AG08395 (cell line): Measurements from ENCODE around the gene SNAI1.
A peak's percentile ranks its signal among the peaks of the same experiment; 100 is the strongest.
"Not testable (repeated sequence)": the region's sequence is repeated elsewhere in the genome, so short reads cannot be mapped to it uniquely, and the experiment has no call there.

Experiments
- DNase-seq: peaks from one replicate; pipeline ENCODE4 v3.0.0; 2012; ENCODE audit warnings: mixed read lengths, low spot score

Gene SNAI1

DNA sequence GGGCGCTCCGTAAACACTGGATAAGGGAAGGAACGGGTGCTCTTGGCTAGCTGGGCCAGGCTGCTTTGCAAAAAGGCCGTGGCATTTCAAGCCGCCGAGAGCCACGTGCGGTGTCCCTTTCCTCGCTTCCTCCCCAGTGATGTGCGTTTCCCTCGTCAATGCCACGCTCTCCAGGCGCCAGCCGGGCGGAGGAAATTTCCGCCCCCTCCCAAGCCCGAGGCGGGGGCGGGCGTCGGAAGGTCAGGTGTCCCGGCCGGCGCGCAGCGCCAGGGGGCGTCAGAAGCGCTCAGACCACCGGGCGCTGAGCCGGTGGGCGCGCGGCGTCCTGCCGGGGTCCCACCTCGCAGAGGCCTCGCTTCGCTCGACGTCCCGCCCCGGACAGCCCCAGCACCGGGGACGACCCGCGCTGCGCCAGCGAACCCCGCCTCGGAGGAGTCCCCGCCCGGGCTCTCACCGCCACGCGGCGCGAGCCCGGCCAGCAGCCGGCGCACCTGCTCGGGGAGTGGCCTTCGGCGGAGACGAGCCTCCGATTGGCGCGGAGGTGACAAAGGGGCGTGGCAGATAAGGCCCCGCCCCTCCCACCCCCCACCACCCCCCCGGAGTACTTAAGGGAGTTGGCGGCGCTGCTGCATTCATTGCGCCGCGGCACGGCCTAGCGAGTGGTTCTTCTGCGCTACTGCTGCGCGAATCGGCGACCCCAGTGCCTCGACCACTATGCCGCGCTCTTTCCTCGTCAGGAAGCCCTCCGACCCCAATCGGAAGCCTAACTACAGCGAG is at the start of gene SNAI1:
SNAI1 (plus strand) TSS at position 635 of the 777 bp plus-strand sequence; CDS start at position 715, 80 bp downstream.
- peak; percentile 97 for DNase-seq

DNA sequence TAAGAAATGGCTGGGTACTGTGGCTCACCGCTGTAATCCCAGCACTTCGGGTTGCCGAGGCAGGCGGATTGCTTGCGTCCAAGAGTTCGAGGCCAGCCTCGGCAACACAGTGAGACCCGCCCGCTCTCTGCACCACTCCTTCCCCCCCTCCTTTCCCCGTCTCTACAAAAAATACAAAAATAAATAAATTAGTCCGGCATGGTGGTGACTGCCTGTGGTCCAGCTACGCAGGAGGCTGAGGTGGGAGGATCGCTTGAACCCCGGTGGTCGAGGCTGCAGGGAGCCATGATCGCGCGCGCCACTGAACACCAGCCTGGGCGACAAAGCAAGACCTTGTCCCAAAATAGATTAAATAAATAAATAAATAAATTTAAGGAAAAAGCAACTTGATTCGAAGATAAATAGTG is 47.0 kb upstream of the SNAI1 start:
- no peak for DNase-seq

DNA sequence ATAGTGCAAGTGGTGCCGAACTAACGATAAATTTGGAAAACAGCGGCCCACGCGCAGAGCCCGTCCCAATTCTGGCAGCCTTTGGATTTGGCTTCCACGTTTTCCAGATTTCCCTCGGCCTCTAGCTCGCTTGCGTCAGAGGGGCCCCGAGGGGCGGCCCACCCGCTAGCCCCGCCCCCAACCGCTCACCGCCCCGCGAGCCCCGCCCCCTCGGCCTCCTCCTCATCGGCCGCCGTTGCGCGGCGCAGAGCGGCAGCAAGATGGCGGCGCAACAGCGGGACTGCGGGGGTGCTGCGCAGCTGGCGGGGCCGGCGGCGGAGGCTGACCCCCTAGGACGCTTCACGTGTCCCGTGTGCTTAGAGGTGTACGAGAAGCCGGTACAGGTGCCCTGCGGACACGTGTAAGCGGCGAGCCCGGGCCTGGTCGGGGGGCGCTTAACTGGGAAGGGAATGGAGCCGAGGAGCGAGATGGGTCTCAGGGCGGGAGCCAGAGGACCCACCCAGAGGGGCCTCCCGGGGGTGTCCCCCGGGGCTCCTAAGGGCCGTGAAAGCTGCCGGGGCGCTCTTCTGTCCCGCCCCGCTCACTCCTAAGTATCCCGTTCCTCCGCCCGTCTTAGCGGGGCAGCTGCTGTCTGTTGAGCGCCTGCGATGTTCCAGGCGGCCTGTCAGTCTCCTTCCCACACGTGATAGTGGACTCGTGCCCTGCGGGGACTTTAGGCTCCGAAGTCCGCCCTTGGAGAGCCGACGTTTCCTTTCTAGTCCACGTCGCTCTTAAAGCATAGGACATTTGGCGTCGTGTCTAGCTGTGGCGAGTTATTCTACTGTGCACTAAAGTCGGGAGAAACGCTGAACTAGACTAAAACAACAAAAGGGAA is 46.4 kb upstream of the SNAI1 start, which contains the start of gene RNF114:
RNF114 (plus strand) TSS at position 245 of the 874 bp plus-strand sequence; CDS start at position 261, 16 bp downstream.
- peak; percentile 99 for DNase-seq

DNA sequence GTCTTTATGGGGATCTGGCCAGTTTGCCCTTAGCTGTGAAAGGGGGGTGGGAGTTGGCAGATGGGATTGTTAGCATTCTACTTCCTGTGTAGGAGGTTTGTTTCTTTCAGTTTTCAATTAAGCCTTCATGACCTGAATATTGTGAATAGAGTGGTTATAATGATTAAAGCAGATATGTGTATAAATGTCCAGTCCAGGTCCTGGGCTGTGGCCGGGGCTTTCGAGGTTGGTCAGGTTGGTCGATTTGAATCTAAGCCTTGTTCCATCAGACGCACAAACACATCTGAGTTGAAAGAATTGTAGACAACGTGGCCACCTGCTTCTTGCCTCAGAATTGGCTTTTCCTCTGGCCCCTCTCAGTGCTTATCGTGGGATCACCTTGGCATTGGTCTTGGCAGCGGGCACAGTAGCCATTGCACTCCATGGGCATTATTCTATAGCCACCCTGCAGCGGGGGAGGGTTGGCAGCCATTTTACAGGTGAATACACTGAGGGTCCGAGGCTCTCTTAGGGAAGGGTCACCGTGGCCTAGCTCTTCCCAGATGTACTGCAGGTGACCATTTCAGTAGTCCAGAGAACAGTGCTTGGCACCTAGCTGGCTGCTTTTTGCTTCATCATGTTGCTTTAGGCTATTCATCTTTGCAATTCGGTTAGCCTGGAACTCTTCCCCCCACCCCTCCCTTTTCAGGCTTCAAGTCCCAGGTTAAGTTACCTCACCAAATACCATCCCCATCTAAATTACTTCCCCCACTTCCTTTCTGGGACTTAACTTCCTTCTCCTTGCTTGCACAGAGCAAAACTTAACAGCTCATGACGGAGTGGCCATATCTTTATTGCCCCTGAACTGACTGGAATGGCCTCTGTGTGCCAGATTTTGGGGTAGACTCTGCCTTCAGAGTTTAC is 45.5 kb upstream of the SNAI1 start:
- no peak for DNase-seq

DNA sequence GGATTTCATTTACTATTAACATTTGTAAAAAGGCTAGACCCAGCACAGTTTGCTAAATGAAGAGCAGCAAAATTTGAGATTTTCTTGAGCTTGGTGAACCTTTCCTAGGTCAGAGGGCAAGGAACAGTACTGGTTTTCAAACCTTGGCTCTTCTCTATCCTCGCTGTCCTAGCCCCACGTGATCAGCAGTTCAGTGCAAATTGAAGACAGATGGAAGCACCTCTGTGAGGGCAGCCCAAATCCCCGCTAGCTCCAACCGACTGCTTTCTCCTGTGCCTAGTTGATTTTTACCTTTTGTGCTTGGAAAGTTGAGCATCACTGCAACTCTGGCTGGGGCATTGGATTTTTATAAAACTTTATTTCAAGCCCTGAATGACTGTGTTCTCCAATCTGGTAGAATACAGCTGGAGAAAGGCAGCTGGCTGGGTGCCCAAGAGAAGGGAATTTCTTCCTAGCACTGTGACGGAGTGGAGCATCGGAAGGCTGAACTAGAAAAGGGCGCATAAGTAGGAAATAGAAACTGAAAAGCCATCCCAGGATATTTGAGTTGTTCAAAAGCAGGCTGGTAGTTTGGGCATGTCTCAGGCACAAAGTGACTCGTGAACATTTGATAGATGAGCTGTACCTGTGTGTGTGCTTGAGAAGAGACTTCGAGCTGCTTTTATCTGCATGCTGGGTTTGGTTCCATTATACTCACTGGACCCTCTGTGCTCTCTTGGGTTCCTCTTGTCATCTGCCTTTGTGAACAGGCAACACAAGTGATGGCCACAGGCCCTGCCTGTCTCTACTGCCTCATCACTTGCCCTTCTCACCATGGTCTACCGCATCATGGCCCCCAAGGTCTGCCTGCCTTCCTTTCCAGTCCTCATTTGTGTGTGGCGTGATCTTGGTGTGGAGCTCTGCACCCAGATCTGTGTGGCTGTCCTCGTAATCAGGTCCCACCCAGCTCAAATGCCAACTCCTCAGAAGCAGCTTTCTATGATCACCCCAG is 44.3 kb upstream of the SNAI1 start:
- DNase-seq: peak; percentile 43

DNA sequence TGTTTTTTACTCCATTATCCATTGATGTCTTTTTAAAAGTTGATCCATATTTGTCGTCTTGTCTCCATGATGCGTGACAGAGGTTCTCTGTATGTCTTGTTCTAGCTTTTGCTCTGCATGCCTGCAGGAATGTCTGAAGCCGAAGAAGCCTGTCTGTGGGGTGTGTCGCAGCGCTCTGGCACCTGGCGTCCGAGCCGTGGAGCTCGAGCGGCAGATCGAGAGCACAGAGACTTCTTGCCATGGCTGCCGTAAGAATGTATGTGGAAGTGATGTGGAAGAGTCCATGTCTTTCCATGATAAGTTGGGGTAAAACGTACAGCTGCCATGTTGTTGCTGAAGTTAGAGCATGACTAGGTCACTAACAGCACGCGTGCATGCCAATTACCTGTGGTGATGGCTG is 41.3 kb upstream of the SNAI1 start:
- no peak for DNase-seq

DNA sequence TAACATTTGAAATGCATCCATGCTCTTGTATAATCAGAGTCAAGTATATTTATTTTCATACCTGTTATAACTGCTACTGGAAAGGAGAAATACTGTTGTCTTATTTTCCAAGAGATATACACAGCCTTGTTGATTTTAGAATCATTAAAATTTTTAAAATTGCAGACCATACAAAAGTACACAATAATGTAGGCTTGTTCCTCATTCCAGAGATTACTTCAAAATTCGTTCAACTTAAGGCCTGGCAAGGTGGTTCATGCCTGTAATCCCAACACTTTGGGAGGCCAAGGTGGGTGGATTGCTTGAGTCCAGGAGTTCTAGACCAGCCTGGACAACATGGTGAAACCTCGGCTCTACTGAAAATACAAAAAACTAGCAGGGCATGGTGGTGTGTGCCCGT is 40.5 kb upstream of the SNAI1 start:
- no peak for DNase-seq

DNA sequence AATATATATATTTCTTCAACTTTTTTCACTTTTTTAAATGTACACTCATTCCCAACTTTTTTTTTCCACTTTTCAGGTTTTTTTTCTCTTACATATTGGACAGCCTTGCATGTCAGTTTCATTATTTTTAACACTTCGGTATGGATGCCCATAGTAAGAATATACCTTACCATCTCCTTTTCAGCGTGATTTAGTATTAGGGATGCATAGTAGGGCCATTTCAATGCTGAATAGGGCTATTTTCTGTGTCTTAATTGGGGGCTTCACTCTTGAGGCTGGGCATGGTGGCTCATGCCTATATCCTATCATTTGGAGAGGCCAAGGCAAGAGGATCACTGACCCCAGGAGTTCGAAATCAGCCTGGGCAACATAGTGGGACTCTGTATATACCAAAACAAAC is 39.8 kb upstream of the SNAI1 start:
- DNase-seq: no peak

DNA sequence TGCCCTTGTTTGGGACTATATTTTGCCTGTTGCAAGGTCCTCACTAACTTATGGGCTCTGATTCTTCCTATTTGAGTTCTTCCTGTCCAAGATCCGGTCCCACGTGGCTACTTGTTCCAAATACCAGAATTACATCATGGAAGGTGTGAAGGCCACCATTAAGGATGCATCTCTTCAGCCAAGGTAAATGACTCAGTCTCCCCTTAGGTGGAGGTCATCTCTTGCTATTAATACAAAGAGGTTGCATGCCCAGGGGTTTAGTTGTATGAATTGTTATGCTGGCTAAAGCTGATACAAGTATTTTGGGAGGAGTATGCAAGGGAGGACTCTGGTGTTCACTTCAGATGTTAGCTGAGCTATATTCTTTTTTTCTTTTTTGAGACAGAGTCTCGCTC is 37.5 kb upstream of the SNAI1 start:
- DNase-seq: no peak

DNA sequence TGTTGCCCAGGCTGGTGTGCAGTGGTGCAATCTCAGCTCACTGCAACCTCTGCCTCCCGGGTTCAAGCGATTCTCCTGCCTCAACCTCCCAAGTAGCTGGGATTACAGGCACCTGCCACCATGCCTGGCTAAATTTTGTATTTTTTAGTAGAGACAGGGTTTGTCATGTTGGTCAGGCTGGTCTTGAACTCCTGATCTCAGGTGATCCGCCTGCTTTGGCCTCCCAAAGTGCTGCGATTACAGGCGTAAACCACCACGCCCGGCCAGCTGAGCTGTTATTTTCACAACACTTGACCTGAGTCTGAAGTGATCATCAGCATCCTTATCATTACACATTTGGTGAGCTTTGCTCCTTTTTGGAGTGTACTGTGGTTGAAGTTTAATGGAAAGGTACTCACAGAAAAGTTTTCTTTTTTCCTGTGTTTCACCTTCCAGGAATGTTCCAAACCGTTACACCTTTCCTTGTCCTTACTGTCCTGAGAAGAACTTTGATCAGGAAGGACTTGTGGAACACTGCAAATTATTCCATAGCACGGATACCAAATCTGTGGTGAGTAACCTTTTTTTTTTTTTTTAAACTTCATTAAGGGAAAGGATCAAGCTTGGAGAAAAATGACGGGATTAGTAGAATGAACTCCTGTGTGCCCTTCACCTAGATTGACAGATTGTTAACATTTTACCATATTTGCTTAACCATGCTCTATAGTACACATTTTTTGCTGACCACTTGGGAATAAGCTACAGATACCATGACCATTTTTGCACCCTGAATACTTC is 36.9 kb upstream of the SNAI1 start:
- no peak for DNase-seq

DNA sequence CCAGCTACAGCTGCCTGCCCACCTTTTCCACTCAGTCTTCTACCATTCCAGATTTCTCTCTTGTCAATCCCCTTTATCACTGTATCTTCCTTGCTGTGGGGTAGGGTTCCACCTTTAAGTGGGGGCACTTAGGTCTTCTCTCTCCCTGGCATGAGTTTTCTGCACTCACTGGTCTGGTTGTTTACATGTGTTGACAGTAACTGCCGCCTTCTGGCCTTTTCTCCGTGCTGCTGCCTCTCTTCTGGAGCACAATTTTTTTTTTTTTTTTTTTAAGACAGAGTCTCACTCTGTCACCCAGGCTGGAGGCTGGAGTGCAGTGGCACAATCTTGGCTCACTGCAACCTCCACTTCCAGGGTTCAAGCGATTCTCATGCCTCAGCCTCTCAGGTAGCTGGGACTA is 34.6 kb upstream of the SNAI1 start:
- no peak for DNase-seq

DNA sequence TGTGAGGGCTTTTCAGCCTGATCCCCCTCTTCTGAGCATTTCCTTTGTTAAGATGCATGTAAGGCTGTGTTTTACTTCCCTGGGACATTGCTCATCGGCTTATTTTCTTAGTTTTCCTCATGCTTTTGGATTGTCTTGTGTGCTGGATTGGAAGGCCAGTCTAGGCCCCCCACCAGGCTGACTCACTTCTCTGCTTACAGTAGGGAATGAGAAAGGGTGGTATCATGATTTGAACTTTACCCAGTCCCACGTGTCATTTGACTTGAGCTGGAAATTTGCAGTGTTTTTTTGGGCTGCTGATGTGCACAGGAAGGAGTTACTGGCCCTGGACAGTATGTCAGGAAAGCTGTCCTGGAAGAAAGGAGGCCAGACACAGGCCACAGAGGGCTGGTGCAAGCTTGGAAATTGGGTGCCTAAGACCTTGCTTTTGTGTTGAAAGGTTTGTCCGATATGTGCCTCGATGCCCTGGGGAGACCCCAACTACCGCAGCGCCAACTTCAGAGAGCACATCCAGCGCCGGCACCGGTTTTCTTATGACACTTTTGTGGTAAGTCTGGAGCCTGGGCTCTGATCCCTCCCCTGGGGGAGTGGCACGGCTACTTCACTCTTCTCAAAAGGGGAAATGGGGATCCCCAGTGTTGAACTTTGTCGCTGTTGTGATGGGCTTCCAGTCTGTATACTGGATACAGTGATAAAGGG is 33.8 kb upstream of the SNAI1 start:
- peak; percentile 82 for DNase-seq

DNA sequence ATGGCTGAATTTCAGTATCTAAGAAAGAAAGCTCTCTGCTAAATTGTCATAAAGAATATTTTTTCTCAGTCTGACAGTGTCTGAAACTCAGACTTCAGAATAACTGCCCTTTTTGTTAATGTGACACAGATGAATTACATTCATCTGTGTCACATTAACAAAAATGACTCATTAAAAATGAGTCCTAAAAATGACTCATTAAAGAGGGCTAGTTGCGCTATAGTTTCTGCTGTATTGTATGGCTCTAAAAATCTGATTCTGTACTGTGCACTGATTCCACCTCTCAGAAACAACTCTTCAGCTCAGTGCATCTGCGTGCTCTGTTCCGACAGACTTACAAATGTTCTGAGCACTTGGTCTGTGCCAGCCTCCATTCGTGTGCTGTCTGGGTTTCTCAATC is 31.6 kb upstream of the SNAI1 start:
- peak; percentile 67 for DNase-seq

DNA sequence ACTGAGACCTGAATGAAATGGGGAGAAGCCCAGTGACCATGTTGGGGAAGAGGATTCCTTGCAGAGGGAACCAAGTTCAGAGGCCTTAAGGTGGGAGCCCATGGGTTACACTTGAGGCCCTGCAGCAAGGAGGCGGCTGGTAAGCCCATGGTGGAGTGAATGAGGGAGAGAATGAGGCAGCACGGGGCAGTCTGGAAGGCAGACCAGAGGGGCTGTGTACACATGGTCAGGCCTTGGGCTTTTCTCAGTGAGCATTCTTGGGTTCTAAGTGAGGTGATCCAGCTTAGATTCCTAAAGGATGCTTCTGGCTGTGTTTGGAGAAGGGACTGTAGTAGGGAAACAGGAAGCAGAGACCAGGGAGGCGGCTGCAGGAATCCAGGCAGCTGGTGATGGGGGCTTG is 27.6 kb upstream of the SNAI1 start:
- no peak for DNase-seq

DNA sequence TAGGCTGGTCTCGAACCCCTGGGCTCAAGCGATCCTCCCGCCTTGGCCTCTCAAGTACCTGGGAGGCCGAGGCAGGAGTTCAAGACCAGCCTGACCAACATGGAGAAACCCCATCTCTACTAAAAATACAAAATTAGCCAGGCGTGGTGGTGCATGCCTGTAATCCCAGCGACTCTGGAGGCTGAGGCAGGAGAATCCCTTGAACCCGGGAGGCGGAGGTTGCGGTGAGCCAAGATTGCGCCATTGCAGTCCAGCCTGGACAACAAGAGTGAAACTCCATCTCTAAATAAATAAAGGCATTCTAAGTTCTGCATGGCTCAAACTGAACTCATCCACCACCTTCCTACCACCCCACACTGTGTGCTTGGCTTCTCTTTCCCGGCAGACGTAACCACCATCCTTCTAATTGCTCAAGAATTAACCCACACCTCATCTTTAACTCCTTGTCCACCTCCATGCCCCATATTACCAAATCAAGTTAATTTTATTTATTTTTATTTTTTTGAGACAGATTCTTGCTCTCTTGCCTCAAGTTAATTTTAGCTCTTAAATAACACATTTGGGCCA is 26.9 kb upstream of the SNAI1 start:
- not testable (repeated sequence) for DNase-seq

DNA sequence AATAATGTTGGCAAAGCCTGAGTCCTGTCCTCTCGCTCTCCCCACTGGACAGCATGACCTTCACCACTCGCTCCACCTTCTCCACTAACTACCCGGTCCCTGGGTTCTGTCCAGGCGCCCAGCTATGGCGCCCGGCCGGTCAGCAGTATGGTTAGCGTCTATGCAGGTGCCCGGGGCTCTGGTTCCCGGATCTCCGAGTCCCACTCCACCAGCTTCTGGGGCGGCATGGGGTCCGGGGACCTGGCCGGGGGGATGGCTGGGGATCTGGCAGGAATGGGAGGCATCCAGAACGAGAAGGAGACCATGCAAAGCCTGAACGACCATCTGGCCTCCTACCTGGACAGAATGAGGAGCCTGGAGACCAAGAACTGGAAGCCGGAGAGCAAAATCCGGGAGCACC is 26.1 kb upstream of the SNAI1 start:
- no peak for DNase-seq

DNA sequence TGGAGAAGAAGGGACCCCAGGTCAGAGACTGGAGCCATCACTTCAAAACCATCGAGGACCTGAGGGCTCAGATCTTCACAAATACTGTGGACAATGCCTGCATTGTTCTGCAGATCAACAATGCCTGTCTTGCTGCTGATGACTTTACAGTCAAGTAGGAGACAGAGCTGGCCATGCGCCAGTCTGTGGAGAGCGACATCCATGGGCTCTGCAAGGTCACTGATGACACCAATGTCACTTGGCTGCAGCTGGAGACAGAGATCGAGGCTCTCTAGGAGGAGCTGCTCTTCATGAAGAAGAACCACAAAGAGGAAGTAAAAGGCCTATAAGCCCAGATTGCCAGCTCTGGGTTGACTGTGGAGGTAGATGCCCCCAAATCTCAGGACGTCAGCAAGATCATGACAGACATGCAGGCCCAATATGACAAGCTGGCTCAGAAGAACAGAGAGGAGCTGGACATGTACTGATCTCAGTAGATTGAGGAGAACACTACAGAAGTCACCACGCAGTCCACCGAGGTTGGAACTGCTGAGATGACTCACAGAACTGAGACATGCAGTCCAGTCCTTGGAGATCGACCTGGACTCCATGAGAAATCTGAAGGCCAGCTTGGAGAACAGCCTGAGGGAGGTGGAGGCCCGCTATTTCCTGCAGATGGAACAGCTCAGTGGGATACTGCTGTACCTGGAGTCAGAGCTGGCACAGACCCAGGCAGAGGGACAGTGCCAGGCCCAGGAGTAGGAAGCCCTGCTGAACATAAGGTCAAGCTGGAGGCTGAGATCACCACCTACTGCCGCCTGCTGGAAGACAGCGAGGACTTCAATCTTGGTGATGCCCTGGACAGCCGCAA is 25.5 kb upstream of the SNAI1 start:
- DNase-seq: not testable (repeated sequence)

DNA sequence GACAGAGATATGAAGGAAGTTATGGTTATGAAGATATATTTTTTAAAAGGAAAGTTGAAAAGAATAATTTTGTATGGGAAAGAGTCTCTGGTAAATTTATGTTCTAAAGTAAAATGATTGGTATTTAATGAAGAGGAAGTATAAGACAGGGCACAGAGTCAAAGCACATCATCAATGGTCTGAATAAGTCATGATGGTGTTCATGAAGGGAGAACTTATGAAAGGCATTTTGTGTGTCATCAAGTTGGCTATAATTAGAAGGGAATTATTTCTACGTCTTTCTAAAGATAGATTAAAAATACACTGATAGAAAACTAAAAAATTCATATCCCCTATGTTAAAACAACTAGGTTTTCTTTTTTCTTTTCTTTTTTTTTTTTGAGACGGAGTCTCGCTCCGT is 21.4 kb upstream of the SNAI1 start:
- no peak for DNase-seq
